ENCODE measurements around the gene ZNF512B. TPM values are rescaled to one million over a fixed set of nuclear protein-coding genes. Genes with fewer than 3 reads are reported as not detected.
"Not testable (repeated sequence)": the region's sequence is repeated elsewhere in the genome, so short reads cannot be mapped to it uniquely, and the experiment has no call there.

The ZNF512B gene
- polyA plus RNA-seq, 1 donor = 29.8 TPM

DNA sequence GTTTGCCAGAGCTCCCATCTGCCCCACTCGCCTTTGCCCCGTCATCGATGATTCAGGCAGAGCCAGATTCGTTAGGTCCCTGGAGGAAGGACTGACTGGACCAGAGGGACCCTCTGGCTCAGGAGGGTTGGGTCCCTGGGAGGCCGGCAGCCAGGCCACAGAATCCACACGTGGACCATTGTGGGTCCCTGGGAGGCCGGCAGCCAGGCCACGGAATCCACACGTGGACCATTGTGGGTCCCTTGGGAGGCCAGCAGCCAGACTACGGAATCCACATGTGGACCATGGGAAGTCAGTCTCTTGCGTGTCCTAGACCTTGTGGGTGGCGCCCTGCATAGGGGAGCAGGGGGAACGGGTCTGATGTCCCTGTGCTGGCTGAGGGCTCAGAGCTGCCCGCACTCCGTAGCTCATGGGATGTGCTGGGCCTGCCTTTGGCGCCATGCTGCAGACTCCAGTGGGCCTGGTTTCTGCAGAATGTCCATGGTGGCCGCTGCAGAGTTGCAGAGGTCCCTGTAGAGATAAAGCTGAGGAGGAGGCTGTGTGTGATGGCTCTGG lies 37.0 kb downstream of the ZNF512B start:
- DNase-seq = no peak

- DNase-seq = no peak
Observed at GRCh38 chr20:63931735-63932134, 38.0 kb downstream of the ZNF512B start.

DNA sequence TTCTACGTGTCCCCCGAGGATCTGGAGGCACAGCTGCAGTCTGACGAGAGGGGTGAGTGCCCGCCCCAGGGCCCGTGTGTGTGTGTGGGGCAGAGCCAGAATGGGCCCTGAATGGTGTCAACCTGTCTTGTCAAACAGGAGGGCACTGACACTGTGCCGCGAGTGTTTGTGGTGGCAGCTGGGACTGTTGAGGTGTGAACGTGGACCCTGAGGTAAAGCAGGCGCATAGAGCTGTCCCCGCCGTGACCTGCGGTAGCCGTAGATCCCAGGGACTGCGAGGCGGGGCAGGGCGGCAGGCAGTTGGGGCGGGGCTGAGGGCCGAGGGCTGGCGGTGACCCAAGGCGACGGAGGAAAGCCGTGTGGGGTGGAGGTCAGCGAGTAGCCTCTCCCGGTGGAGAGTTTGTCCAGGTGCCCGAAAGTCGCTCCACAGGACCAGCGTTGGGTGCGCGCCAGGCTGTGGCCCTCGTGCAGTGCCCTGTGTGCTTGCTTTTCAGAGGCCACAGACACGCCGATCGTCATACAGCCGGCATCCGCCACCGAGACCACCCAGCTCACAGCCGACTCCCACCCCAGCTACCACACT lies 38.7 kb downstream of the ZNF512B start:
- DNase-seq = no peak

GRCh38 chr20:63929473-63929883 lies 40.3 kb downstream of the ZNF512B start:
- not testable (repeated sequence) for DNase-seq

DNA sequence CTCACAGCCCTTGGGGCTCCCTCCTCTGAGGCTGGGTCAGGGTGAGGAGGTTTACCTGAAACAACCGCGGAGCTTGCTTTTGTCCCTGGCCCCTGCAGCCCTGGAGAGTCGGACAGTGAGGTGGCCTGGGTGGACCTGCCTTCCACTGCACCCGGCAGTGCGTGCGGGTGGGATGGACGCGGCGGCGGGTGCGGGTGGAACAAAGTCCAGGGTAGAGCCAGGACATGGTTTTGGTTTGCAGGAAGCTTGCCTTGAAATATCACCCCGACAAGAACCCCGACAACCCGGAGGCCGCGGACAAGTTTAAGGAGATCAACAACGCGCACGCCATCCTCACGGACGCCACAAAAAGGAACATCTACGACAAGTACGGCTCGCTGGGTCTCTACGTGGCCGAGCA lies 40.7 kb downstream of the ZNF512B start:
- no peak for DNase-seq

GRCh38 chr20:63926298-63926697 lies 43.4 kb downstream of the ZNF512B start:
- no peak for DNase-seq

- DNase-seq = no peak
Observed at GRCh38 chr20:63924241-63924640, 45.5 kb downstream of the ZNF512B start.

DNA sequence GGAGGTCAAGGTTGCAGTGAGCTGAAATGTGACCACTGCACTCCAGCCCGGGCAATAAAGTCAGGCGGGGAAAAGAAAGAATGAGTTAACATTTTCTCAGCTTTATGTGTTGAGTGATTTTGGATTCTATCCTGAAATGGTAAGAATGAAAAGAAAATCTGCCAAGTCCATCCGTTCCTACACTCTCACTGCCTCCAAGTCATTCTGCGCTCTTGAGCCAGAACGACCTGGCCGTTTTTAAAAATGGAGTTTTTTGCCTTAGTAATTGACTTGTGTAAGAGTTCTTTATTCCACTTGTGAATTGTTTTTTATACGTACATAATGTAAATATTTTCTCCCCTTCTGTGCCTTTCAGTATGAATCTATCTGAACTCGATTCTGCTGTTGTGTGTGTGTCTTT lies 46.1 kb downstream of the ZNF512B start:
- DNase-seq = no peak

- DNase-seq = no peak
Observed at GRCh38 chr20:63920226-63920625, 49.5 kb downstream of the ZNF512B start.

DNA sequence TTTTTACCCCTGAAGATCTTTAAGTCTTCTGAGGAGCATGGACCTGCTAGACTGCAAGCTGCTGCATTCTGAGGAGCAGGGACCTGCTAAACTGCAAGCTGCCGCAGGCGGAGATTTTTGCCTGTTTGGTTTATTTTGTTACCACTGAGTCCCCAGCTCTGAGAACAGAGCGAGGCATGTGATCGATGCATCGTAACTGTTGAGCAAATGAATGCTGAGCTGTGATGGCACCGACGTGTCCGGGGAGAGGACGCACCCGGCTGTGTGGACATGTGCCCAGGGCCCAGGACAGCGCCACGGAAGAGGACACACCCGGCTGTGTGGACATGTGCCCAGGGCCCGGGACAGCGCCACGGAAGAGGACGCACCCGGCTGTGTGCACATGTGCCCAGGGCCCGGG lies 50.6 kb downstream of the ZNF512B start:
- DNase-seq = no peak

DNA sequence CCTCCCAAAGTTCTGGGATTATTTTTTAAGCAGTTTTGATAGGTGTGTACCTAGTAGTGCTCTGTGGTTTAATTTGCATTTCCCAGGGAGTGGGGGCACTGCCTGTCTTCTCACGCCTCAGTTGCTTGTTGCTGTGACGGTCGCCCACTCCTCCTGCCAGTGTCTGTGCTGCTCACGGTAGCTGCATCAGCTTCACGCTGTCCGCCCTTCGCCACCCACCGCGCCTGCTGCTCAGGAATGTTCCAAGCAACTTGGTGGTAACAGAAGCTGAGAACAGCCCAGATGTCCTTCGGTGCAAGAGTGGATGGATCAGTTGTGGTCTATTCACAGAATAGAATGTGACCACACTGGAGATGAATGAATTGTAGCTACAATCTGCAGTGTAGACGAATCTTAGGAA lies 51.9 kb downstream of the ZNF512B start:
- DNase-seq = no peak

DNA sequence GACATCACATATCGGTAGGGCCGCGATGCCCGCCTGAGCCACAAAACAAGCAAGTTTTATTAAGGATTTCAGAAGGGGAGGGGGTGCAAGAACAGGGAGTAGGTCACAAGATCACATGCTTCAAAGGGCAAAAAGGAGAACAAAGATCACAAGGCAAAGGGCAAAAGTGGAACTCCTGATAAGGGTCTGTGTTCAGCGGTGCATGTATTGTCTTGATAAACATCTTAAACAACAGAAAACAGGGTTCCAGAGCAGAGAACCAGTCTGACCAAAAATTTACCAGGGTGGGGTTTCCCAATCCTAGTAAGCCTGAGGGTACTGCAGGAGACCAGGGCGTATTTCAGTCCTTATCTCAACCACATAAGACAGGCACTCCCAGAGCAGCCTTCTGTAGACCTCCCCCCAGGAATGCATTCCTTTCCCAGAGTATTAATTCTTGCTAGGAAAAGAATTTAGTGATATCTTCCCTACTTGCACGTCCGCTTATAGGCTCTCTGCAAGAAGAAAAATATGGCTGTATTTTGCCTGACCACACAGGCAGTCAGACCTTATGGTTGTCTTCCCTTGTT lies 53.3 kb downstream of the ZNF512B start:
- not testable (repeated sequence) for DNase-seq

GRCh38 chr20:63915471-63915870 lies 54.3 kb downstream of the ZNF512B start:
- no peak for DNase-seq

- DNase-seq = no peak
Observed at GRCh38 chr20:63913768-63914167, 56.0 kb downstream of the ZNF512B start.

DNA sequence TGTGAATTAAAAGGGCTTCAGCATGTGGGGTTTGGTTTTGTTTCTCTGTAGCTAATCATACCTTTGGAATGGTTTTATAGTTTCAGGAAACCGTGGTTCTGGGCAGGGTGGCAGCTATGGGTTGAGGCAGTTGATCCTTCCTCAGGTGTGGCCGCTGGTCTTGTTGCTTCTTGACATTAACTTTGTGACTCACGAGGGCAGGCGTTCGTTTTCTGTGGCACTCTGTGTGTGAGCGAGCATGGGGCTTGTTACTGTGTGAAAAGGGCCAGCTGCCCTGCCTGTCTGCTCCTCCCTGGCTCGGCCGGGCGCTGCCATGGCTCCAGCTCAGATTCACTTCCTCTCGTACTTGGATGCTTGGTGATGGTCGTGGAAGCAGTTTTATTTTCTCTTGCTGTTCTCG lies 58.6 kb downstream of the ZNF512B start:
- no peak for DNase-seq

- no peak for DNase-seq
Observed at GRCh38 chr20:63908008-63908682, 61.6 kb downstream of the ZNF512B start.

Other genes with a start within 250 kb of the ZNF512B start
- 6.2 TPM for gene LIME1, start 233.3 kb downstream of the ZNF512B start, polyA plus RNA-seq (ENCODE audit: insufficient read length)
- 189 TPM for gene SLC2A4RG, start 230.2 kb downstream of the ZNF512B start, polyA plus RNA-seq (ENCODE audit: insufficient read length)
- 24.7 TPM for gene ZBTB46, start 138.7 kb downstream of the ZNF512B start, polyA plus RNA-seq (ENCODE audit: insufficient read length)
- not detected for gene ABHD16B, start 108.4 kb downstream of the ZNF512B start, polyA plus RNA-seq (ENCODE audit: insufficient read length)
- 87.2 TPM for gene TPD52L2, start 104.7 kb downstream of the ZNF512B start, polyA plus RNA-seq (ENCODE audit: insufficient read length)
- 33.3 TPM for gene DNAJC5, start 74.8 kb downstream of the ZNF512B start, polyA plus RNA-seq (ENCODE audit: insufficient read length)
- 54.9 TPM for gene UCKL1, start 13.5 kb downstream of the ZNF512B start, polyA plus RNA-seq (ENCODE audit: insufficient read length)
- gene SAMD10, start 9.7 kb upstream of the ZNF512B start, polyA plus RNA-seq (ENCODE audit: insufficient read length) = 4.4 TPM
- 63.6 TPM for gene PRPF6, start 11.2 kb upstream of the ZNF512B start, polyA plus RNA-seq (ENCODE audit: insufficient read length)
- gene C20orf204, start 66.3 kb upstream of the ZNF512B start, polyA plus RNA-seq (ENCODE audit: insufficient read length) = 1.0 TPM
- 19.6 TPM for gene SOX18, start 79.7 kb upstream of the ZNF512B start, polyA plus RNA-seq (ENCODE audit: insufficient read length)
- 49.9 TPM for gene TCEA2, start 93.3 kb upstream of the ZNF512B start, polyA plus RNA-seq (ENCODE audit: insufficient read length)
- gene RGS19, start 109.6 kb upstream of the ZNF512B start, polyA plus RNA-seq (ENCODE audit: insufficient read length) = 6.9 TPM
- gene OPRL1, start 110.2 kb upstream of the ZNF512B start, polyA plus RNA-seq (ENCODE audit: insufficient read length) = 1.1 TPM
- not detected for gene LKAAEAR1, start 114.5 kb upstream of the ZNF512B start, polyA plus RNA-seq (ENCODE audit: insufficient read length)
- not detected for gene NPBWR2, start 137.6 kb upstream of the ZNF512B start, polyA plus RNA-seq (ENCODE audit: insufficient read length)
- gene MYT1, start 194.5 kb upstream of the ZNF512B start, polyA plus RNA-seq (ENCODE audit: insufficient read length) = 0.05 TPM

Measured in hindlimb muscle (tissue), 1 donor.